HepG2 (cell line): Measurements from ENCODE around the gene KANSL1.
"Not testable (repeated sequence)": the region's sequence is repeated elsewhere in the genome, so short reads cannot be mapped to it uniquely, and the experiment has no call there.

ENCODE experiments used
- NR3C1 ChIP-seq: sonication (generic); formaldehyde crosslinking; IDR thresholded peaks from 2 replicates; pipeline ENCODE4 v1.4.0; 2020; ENCODE audit warnings: missing genetic modification reagents
- ZBTB20 ChIP-seq: sonication (generic); formaldehyde crosslinking; IDR thresholded peaks from 2 replicates; pipeline ENCODE4 v1.8.1; 2023; ENCODE audit warnings: missing genetic modification reagents, low read depth, mild to moderate bottlenecking, borderline replicate concordance

- TF ChIP-seq ZBTB20, NR3C1 (CRISPR knock-in tag): not testable (repeated sequence)
These were observed 173.8 kb downstream of the KANSL1 start for GRCh38 chr17:46019408-46019925.
